ENCODE data around the gene CEP131. TPM values are rescaled to one million over a fixed set of nuclear protein-coding genes. Genes with fewer than 3 reads are reported as not detected.

The CEP131 gene
- total and polyA plus RNA-seq, 2 of the 4 experiments (the other 2 are of a cell fraction) = 4.8 to 9.6 TPM

GRCh38 chr17:81144423-81144781 is 78.4 kb downstream of the CEP131 start:
- Histone ChIP-seq H3K18ac (ENCODE audit: low read depth, low read length) (no peak overlapping the region), H3K27me3 (ENCODE audit: control insufficient read depth, insufficient read depth, low read length) (peaks cover 13% of the 10 kb centered on the region), H3K4ac (ENCODE audit: low read depth, low read length) (no peak overlapping the region), H3K14ac (replicated peaks; ENCODE audit: low read depth, low read length) (no peak overlapping the region), H2AK5ac (ENCODE audit: low read depth, low read length) (no peak overlapping the region), H2BK120ac (ENCODE audit: low read depth, low read length) (no peak overlapping the region), H3K23ac (ENCODE audit: low read depth, low read length) (no peak overlapping the region), H3K79me1 (ENCODE audit: low read depth in 1 of 2, low read length in 2 of 2) (no peaks in the 10 kb centered on the region), H2BK15ac (ENCODE audit: low read depth, low read length) (no peak overlapping the region), H2AK9ac (replicated peaks; ENCODE audit: low read depth, low read length, poor library complexity) (no peak overlapping the region), H3K4me2 (ENCODE audit: low read depth, low read length) (no peak overlapping the region), H3K4me1 (ENCODE audit: control insufficient read depth, insufficient read depth, low read length) (no peaks in the 10 kb centered on the region), H3K27ac (ENCODE audit: insufficient read depth, low read length) (no peak overlapping the region), H3K9ac (ENCODE audit: low read depth, low read length) (no peak overlapping the region), H4K5ac (ENCODE audit: low read depth, low read length) (no peak overlapping the region), H4K8ac (ENCODE audit: low read depth in 2 of 2, low read length in 2 of 2) (no peak overlapping the region), H2AFZ (replicated peaks; ENCODE audit: low read length, poor library complexity) (no peak overlapping the region), H3K36me3 (ENCODE audit: control insufficient read depth, insufficient read depth, low read length) (no peaks in the 10 kb centered on the region), H3K56ac (ENCODE audit: extremely low read depth, insufficient read depth, low read length) (no peak overlapping the region), H4K91ac (ENCODE audit: insufficient read depth, low read depth, low read length) (no peak overlapping the region), H3K9me1 (ENCODE audit: insufficient read depth, low read length) (no peaks in the 10 kb centered on the region), H3K9me3 (ENCODE audit: control insufficient read depth, insufficient read depth, low read length) (no peaks in the 10 kb centered on the region), H2BK20ac (ENCODE audit: low read depth, low read length) (no peak overlapping the region), H2BK5ac (ENCODE audit: low read depth, low read length, poor library complexity, severe bottlenecking) (no peak overlapping the region), H3K4me3 (ENCODE audit: insufficient read depth, low read depth, low read length) (no peak overlapping the region), H4K20me1 (ENCODE audit: insufficient read depth, low read length) (no peaks in the 10 kb centered on the region)
- no peak for ATAC-seq (ENCODE audit: low read depth)
- DNase-seq = no peak
- dilution Hi-C loops (cut with HindIII; ENCODE audit: low sequenced_read_pairs, unreplicated experiment) (no loop called here), in situ Hi-C loops (cut with MboI; ENCODE audit: low sequenced_read_pairs) (no loop called here), intact Hi-C loops (cut with micrococcal nuclease) (loop anchor here (5.0 kb wide), 1 partner anchor 78 kb away; the partner anchor contains the start of gene CEP131)
- POLR2A ChIA-PET (ENCODE audit: unreplicated experiment) = no interaction called here
- CTCF ChIA-PET = no interaction called here
- no CpG with 5 or more reads among the region's 14 CpGs for WGBS, 2 experiments (ENCODE audit: extremely low coverage in 2 of 2, insufficient read length in 1 of 2)
- TF ChIP-seq CHD1 (IDR thresholded peaks at IDR 0.05; ENCODE audit: low read depth, low read length) (no peak), MXI1 (IDR thresholded peaks at IDR 0.05; ENCODE audit: borderline replicate concordance, low read depth, low read length) (no peak), BHLHE40 (IDR thresholded peaks at IDR 0.05; ENCODE audit: low read depth, low read length) (no peak), ELK1 (IDR thresholded peaks at IDR 0.05; ENCODE audit: borderline replicate concordance, low read depth, low read length) (no peak), RAD21 (IDR thresholded peaks at IDR 0.05; ENCODE audit: low read length) (no peak), POLR2A (IDR thresholded peaks at IDR 0.05; ENCODE audit: low read depth, low read length) (no peak), FOS (IDR thresholded peaks at IDR 0.05; ENCODE audit: low read depth, low read length) (no peak), RFX5 (IDR thresholded peaks at IDR 0.05; ENCODE audit: low read depth, low read length) (no peak), RCOR1 (IDR thresholded peaks at IDR 0.05; ENCODE audit: insufficient replicate concordance, low read length) (no peak), MAZ (IDR thresholded peaks at IDR 0.05; ENCODE audit: borderline replicate concordance, low read depth, low read length) (no peak)
- BruUV-seq (replicated peaks) = no TSS peak

Measured in IMR-90 (cell line).